ENCODE data around the gene USP19. TPM values are rescaled to one million over a fixed set of nuclear protein-coding genes. Genes with fewer than 3 reads are reported as not detected.

The USP19 gene
- 100 to 1,000 TPM in 1 of 4 donors, 10 to 100 TPM in 3; 72.3 to 113 (median 83.6) TPM for total RNA-seq

- Histone ChIP-seq H3K27ac (peak within 1 kb of the TSS; percentile 75 to 98 (median 94)), H3K4me1 (peaks cover 2 to 24% (median 14%) of the 10 kb centered on the region in 4 donors), H3K9me3 (no peaks in the 10 kb centered on the region), H3K36me3 (peaks cover 6 to 84% (median 35%) of the 10 kb centered on the region in 3 donors), H3K4me3 (peak within 1 kb of the TSS; percentile 82 to 96 (median 92)), H3K27me3 (no peaks in the 10 kb centered on the region)
- TF ChIP-seq POLR2A (IDR thresholded peaks at IDR 0.05): peak; percentile 36 to 62
- peak; percentile 91 to 93 for TF ChIP-seq EP300 (IDR thresholded peaks at IDR 0.05)
- TF ChIP-seq CTCF (IDR thresholded peaks at IDR 0.05): peak in 2 of 5 experiments; percentile 18 to 29
- WGBS, 2 donors: 1% methylated on average over 38 to 59 of the region's 70 CpGs
- DNase-seq (ENCODE audit: low spot score in 2 of 2): peak; percentile 90 to 92
These were observed at the start of gene USP19 for GRCh38 chr3:49120438-49121131. USP19 (minus strand) TSS chr3:49120823; CDS start chr3:49119145, 1,678 bp downstream.

- Histone ChIP-seq H3K36me3 (peaks cover 0 to 23% (median 0%) of the 10 kb centered on the region in 3 donors), H3K9me3 (no peaks in the 10 kb centered on the region), H3K4me3 (peak overlapping the region; percentile 80 to 96 (median 92)), H3K27ac (peak overlapping the region; percentile 86 to 95 (median 92)), H3K27me3 (no peaks in the 10 kb centered on the region), H3K4me1 (peaks cover 0 to 54% (median 14%) of the 10 kb centered on the region in 4 donors)
- TF ChIP-seq EP300 (IDR thresholded peaks at IDR 0.05) (no peak), CTCF (IDR thresholded peaks at IDR 0.05) (no peak), POLR2A (IDR thresholded peaks at IDR 0.05) (no peak)
- 89% methylated on average over 6 of the region's 6 CpGs for WGBS, 2 donors
- no peak for DNase-seq (ENCODE audit: low spot score in 2 of 2)
These were observed 46.3 kb upstream of the USP19 start for GRCh38 chr3:49166752-49167556.

GRCh38 chr3:49165771-49166751, 45.4 kb upstream of the USP19 start, which contains the start of gene CCDC71:
CCDC71 (minus strand) TSS chr3:49166331; CDS start chr3:49164208, 2,123 bp downstream.
- TF ChIP-seq EP300 (IDR thresholded peaks at IDR 0.05) (peak in 1 of 2 donors; percentile 79), CTCF (IDR thresholded peaks at IDR 0.05) (no peak), POLR2A (IDR thresholded peaks at IDR 0.05) (peak; percentile 19 to 57)
- WGBS, 2 donors: 4 to 12% methylated on average over 25 to 50 of the region's 69 CpGs

GRCh38 chr3:49164983-49165720, 44.5 kb upstream of the USP19 start:
- H3K4me3 ChIP-seq: peak overlapping the region; percentile 80 to 96 (median 92)
- 30 to 31% methylated on average over 6 of the region's 6 CpGs for WGBS, 2 donors
- TF ChIP-seq EP300 (IDR thresholded peaks at IDR 0.05): no peak
- TF ChIP-seq CTCF (IDR thresholded peaks at IDR 0.05): no peak
- TF ChIP-seq POLR2A (IDR thresholded peaks at IDR 0.05): no peak
- DNase-seq (ENCODE audit: low spot score in 2 of 2): no peak
- H3K9me3 ChIP-seq: no peaks in the 10 kb centered on the region
- peaks cover 0 to 42% (median 8%) of the 10 kb centered on the region in 4 donors for H3K4me1 ChIP-seq
- peaks cover 0 to 38% (median 0%) of the 10 kb centered on the region in 3 donors for H3K36me3 ChIP-seq
- H3K27ac ChIP-seq: peak overlapping the region; percentile 86 to 95 (median 92)
- H3K27me3 ChIP-seq: no peaks in the 10 kb centered on the region

More at GRCh38 chr3:49165771-49166751, 45.4 kb upstream of the USP19 start, which contains the start of gene CCDC71:
- Histone ChIP-seq H3K4me1 (peaks cover 0 to 50% (median 12%) of the 10 kb centered on the region in 4 donors), H3K9me3 (no peaks in the 10 kb centered on the region), H3K4me3 (peak within 1 kb of the TSS; percentile 80 to 96 (median 92)), H3K36me3 (peaks cover 0 to 32% (median 0%) of the 10 kb centered on the region in 3 donors), H3K27ac (peak within 1 kb of the TSS; percentile 86 to 95 (median 92)), H3K27me3 (no peaks in the 10 kb centered on the region)
- DNase-seq (ENCODE audit: low spot score in 2 of 2): peak; percentile 33 to 39
